ENCODE data around the gene SEMA3B.
A peak's percentile ranks its signal among the peaks of the same experiment; 100 is the strongest.
"Not testable (repeated sequence)": the region's sequence is repeated elsewhere in the genome, so short reads cannot be mapped to it uniquely, and the experiment has no call there.

Gene SEMA3B

DNA sequence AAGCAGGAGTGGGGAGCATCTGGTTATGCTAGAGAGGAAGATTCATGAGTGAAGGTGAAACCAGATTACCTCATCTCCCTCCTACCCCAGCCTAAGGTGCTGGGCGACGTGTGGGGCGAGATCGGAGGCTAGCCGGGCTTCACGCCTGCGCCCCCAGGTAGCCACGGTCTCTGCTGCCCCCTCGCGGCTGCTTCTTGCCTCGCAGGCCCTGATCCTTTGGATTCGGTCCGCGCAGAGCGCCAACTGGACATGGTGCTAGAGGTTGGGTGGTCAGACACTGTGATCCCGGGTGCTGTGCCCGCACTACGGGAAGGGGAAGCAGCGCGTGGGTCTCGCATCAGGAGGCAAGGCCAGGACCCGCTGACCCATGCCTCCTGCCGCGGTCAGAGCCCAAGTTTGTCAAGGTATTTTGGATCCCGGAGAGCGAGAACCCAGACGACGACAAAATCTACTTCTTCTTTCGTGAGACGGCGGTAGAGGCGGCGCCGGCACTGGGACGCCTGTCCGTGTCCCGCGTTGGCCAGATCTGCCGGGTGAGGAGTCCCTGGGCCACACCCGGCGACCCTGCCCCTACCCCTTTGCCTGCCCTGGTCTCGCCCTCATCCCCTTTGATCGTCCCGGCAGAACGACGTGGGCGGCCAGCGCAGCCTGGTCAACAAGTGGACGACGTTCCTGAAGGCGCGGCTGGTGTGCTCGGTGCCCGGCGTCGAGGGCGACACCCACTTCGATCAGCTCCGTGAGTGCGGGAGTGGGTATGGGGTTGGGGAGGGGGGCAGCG is 4.2 kb downstream of the SEMA3B start:
- peak; percentile 37 for DNase-seq (ENCODE audit: low read depth)

DNA sequence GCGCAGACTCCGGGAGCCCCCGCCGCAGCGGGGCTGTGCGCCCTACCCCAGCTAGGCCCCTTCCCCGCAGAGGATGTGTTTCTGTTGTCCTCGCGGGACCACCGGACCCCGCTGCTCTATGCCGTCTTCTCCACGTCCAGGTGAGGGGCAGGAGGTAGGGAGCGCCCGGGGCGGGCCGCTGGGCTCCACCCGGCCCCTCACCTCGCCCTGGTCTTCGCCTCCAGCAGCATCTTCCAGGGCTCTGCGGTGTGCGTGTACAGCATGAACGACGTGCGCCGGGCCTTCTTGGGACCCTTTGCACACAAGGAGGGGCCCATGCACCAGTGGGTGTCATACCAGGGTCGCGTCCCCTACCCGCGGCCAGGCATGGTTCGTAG is 4.7 kb downstream of the SEMA3B start:
- DNase-seq (ENCODE audit: low read depth), result no peak

DNA sequence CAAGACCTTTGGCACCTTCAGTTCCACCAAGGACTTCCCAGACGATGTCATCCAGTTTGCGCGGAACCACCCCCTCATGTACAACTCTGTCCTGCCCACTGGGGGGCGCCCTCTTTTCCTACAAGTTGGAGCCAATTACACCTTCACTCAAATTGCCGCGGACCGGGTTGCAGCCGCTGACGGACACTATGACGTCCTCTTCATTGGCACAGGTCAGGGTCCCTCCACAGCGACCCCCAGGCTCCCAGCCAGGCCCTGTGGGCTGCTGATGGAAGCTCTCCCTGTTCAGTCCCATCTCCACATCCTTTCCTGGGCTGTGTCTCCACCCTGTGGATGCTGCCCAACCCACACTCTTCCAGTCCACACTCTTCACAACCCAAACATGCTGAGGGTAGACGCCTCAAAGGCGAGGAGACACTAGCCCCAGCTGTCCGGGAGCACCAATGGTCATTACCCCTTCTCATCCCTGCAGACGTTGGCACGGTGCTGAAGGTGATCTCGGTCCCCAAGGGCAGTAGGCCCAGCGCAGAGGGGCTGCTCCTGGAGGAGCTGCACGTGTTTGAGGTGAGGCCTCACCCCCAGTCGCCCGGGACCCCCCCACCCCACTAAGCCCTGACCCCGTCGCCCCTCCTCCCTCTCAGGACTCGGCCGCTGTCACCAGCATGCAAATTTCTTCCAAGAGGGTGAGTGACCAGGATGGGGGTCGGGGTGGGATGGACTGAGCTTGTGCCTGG is 5.6 kb downstream of the SEMA3B start:
- DNase-seq (ENCODE audit: low read depth), result no peak

- no peak for DNase-seq (ENCODE audit: low read depth)
These were observed 6.4 kb downstream of the SEMA3B start for GRCh38 chr3:50275141-50275995.

GRCh38 chr3:50275996-50276761 is 7.2 kb downstream of the SEMA3B start:
- no peak for DNase-seq (ENCODE audit: low read depth)

- DNase-seq (ENCODE audit: low read depth), result no peak
These were observed 7.8 kb downstream of the SEMA3B start for GRCh38 chr3:50276762-50277101.

GRCh38 chr3:50278123-50278879 is 9.4 kb downstream of the SEMA3B start:
- DNase-seq (ENCODE audit: low read depth), result no peak

DNA sequence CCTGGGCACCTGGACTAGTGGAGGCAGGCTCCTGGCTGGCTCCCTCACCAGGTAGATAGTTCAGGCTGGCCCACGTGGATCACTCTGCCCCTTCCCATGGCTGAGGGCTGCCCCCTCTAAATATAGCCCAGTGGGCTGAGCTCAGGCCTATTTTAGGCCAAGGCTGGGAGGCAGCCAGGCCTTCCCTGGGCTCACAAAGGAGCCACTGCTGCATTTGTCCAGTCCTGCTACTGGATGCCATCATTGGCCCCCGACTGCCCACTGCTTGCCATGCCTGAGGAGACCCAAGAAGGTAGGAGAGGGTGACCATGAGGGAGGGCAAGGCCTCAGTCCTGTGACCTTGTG is 9.9 kb downstream of the SEMA3B start, which contains the start of gene LSMEM2:
TSS of gene LSMEM2 (plus strand) at position 208 of the 345 bp plus-strand sequence. CDS start at position 235, 27 bp downstream.
- no peak for DNase-seq (ENCODE audit: low read depth)

DNA sequence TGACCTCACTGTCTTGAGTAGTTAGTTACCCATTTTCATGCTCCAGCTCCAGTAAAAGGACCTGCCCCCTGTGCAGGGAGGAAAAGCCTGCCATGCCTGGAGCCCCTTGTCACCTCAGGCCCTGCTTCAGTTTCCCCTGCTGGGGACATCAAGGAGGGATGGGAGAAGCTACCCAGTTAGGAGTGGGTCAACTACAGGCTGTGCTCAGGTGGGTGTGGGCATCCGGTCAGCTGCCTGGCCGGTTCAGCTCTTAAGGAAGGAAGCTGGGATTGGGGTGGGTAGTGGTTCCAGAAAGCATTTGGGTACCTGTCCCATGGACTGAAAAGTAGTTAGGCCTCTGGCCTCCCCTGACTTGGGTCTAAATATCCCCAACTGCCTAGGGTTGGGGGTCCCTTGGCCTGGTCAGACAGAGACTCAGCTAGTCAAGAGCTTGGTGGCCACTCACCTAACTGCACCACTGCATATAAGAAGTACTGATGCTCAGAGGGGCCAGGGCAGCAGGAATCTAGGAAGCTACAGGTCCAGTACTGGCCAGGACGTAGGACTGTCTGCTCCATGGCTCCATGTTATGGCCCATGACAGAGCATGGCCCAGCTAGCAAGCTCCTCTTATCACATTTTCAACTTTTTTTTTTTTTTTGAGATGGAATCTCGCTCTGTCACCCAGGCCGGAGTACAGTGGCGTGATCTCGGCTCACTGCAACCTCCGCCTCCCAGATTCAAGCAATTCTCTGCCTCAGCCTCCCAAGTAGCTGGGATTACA is 10.5 kb downstream of the SEMA3B start:
- DNase-seq (ENCODE audit: low read depth), result no peak

DNA sequence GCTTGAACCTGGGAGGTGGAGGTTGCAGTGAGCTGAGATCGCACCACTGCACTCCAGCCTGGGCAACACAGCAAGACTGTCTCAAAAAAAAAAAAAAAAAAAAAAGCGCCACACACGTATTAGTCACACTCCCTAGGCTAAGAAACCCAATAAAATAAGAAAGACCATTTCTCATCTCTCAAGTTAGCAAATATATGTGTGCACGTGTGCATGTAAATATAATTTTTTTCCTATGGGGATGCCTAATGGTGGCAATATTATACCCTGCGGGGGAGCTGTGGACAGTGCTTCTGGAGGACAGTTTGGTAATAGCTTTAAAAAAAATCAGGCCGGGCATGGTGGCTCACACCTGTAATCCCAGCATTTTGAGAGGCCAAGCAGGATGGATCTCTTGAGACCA is 15.2 kb downstream of the SEMA3B start:
- not testable (repeated sequence) for DNase-seq (ENCODE audit: low read depth)

- DNase-seq (ENCODE audit: low read depth), result no peak
These were observed 17.6 kb downstream of the SEMA3B start for GRCh38 chr3:50286322-50287227.

DNA sequence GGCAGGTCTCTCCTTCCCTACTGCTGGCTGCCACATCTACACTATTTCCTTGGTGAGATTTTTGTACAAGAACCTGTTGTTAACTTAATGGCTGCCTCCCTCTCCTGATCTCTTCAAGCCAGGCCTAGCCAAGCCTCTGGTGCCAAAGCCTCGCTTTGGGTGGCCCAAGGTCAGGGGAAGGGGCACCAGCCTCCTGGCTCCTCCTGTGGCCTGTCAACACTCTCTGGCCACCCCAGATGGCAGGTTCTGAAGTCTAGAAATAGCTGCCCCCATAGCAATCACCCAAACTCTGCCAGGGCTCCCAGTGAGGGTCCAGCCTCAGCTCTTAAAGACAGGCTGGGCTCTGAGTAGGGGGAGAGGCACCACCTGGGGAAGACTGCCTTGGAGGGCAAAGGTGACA is 18.3 kb downstream of the SEMA3B start:
- no peak for DNase-seq (ENCODE audit: low read depth)

DNA sequence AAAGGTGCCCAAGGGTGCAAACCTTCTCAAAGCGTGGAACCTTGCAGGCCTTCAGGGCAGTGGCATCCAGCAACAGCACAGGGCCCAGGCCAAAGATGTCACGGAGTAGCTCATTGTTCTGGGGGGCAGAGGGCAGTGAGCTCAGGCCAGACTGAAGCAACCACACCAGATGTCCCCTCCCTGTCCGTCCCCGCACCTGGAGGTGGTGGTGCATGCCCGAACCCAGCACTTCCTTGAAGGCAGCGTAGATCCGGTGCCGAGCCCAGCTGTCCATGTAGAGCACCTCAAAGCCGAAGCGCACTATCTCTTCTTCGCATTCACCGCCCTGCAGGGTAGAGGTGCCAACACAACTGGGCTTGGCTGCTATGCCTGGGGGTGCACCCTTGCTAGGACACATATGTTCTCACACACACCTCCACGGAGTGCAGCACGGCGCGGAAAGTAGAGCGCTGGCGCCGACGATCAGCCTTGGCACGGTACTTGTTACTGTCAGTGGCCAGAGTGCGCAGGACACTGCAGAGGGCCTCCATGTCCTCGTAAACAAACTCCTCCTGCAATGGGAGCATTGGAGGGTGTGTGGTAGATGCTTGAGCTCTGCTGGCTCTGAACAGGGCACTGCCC is 19.6 kb downstream of the SEMA3B start:
- no peak for DNase-seq (ENCODE audit: low read depth)

GRCh38 chr3:50289130-50289529 is 20.2 kb downstream of the SEMA3B start:
- no peak for DNase-seq (ENCODE audit: low read depth)

- no peak for DNase-seq (ENCODE audit: low read depth)
These were observed 21.3 kb downstream of the SEMA3B start for GRCh38 chr3:50290161-50290641.

GRCh38 chr3:50292159-50293078 is 23.5 kb downstream of the SEMA3B start, which contains the start of gene IFRD2:
Gene IFRD2, minus strand, starts transcription at chr3:50292429. Its CDS starts 155 bp downstream, at chr3:50292274.
- peak; percentile 96 for DNase-seq (ENCODE audit: low read depth)

DNA sequence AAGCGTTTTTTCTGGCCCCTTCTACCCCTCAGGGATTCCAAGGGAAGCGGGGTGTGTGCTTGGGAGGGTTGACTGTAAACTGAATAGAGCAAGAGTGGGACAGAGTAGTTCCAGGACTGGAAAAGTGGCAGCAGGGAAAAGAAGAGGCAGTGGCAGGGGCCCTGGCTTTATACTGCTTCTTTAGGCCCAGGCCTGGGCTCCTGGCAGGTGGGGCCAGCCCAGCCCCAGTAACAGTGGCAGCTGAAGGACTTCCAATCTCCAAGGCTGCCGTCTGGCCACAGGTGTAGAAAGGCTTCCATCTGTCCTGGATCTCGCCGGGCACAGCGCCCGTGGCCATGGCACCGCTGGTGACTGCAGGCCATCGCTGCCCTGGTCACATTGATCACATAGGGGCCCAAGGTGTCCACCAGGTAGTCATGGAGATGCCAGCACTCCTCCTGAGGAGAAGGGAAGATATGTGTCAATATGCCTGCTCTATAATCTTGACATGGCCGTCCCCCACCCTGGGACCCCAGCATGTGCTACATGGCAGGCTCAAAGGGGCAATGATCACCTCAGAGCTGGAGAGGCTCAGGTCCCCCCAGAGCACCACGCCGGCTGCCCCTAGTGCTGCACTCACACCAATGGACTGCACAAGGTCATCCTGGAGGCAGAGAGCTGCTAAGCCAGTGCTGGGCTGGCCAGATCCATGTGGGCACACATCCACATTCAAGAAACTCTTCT is 24.3 kb downstream of the SEMA3B start:
- DNase-seq (ENCODE audit: low read depth), result no peak
